Panc1 (cell line): ENCODE results near the gene VPS37B.

Source experiments
- POLR2AphosphoS5 ChIP-seq: IDR thresholded peaks from 2 replicates; pipeline ENCODE4 v1.6.1; 2012; ENCODE audit warnings: mild to moderate bottlenecking, low read depth, low read length, moderate library complexity
- SIN3A ChIP-seq: IDR thresholded peaks from 2 replicates; pipeline ENCODE4 v1.6.1; 2012; ENCODE audit warnings: low read depth, mild to moderate bottlenecking, low read length, moderate library complexity, borderline replicate concordance; ENCODE audit not compliant: insufficient read depth
- TCF7L2 ChIP-seq: IDR thresholded peaks from 2 replicates; pipeline ENCODE4 v1.6.1; 2011; ENCODE audit warnings: mild to moderate bottlenecking, low read depth, low read length, inconsistent platforms
- TF ChIP-seq, protein P1 (sequence below), 2 experiments: IDR thresholded peaks; 2 replicates each; pipeline ENCODE4 v1.6.1; 2011 to 2012; ENCODE audit warnings: low read depth in 2 of 2, control low read depth in 1 of 2, low read length in 1 of 2, mild to moderate bottlenecking in 1 of 2, moderate library complexity in 1 of 2; ENCODE audit not compliant: insufficient read depth in 1 of 2
- TF ChIP-seq, protein P2 (sequence below): fragments of 450-650 bp; IDR thresholded peaks from 2 replicates; pipeline ENCODE4 v1.5.1; 2017; ENCODE audit warnings: mild to moderate bottlenecking

DNA sequence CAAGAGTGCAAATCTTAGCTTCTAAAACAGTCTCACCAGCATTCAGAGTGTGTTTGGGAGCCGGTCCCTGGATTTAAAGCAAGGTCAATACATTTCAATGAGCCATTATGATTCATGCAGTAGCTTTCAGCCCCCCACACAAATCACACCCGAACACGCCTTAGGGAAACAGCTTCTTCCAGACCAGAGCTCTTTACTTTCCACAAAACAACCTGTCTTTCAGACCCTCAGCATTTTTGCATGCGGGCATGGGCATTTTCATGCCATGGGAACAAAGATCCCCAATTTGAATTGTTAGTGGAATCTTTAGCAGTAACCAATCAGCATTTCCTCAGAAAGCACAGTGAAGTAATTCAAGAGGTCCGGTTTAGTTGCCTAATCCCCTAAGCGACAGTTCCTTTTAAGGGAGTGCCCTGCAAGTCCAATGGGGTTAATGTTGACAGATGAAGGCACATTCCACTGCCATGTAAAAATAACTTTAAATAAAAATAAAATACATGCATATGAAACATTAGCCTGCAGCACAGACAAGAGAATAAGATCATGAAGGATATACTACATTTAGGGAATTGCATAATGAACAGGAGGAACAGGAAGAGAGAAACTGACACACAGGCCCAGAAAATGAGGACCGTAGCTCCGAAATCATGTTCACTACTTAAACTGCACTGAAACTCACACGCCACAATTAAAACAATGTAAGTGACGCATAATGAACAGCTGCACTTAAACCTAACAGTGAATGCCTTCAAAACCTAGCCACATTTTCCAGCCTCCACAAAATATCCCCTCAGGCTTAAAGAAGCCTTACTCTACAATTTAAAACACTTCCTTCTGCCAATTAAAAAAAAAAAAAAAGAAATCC lies 4.0 kb downstream of the VPS37B start:
- TF ChIP-seq, protein P1, sequence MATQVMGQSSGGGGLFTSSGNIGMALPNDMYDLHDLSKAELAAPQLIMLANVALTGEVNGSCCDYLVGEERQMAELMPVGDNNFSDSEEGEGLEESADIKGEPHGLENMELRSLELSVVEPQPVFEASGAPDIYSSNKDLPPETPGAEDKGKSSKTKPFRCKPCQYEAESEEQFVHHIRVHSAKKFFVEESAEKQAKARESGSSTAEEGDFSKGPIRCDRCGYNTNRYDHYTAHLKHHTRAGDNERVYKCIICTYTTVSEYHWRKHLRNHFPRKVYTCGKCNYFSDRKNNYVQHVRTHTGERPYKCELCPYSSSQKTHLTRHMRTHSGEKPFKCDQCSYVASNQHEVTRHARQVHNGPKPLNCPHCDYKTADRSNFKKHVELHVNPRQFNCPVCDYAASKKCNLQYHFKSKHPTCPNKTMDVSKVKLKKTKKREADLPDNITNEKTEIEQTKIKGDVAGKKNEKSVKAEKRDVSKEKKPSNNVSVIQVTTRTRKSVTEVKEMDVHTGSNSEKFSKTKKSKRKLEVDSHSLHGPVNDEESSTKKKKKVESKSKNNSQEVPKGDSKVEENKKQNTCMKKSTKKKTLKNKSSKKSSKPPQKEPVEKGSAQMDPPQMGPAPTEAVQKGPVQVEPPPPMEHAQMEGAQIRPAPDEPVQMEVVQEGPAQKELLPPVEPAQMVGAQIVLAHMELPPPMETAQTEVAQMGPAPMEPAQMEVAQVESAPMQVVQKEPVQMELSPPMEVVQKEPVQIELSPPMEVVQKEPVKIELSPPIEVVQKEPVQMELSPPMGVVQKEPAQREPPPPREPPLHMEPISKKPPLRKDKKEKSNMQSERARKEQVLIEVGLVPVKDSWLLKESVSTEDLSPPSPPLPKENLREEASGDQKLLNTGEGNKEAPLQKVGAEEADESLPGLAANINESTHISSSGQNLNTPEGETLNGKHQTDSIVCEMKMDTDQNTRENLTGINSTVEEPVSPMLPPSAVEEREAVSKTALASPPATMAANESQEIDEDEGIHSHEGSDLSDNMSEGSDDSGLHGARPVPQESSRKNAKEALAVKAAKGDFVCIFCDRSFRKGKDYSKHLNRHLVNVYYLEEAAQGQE (IDR thresholded peaks at IDR 0.05; ENCODE audit: insufficient read depth in 1 of 2, low read depth in 2 of 2, low read length in 1 of 2), result no peak
- TF ChIP-seq, protein P2, sequence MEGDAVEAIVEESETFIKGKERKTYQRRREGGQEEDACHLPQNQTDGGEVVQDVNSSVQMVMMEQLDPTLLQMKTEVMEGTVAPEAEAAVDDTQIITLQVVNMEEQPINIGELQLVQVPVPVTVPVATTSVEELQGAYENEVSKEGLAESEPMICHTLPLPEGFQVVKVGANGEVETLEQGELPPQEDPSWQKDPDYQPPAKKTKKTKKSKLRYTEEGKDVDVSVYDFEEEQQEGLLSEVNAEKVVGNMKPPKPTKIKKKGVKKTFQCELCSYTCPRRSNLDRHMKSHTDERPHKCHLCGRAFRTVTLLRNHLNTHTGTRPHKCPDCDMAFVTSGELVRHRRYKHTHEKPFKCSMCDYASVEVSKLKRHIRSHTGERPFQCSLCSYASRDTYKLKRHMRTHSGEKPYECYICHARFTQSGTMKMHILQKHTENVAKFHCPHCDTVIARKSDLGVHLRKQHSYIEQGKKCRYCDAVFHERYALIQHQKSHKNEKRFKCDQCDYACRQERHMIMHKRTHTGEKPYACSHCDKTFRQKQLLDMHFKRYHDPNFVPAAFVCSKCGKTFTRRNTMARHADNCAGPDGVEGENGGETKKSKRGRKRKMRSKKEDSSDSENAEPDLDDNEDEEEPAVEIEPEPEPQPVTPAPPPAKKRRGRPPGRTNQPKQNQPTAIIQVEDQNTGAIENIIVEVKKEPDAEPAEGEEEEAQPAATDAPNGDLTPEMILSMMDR, result no peak
- TF ChIP-seq SIN3A (no peak), POLR2AphosphoS5 (no peak), TCF7L2 (no peak)
